ENCODE results near the gene LPCAT3. TPM values are rescaled to one million over a fixed set of nuclear protein-coding genes. Genes with fewer than 3 reads are reported as not detected.

Gene LPCAT3
- total and polyA plus RNA-seq, 2 of the 13 experiments (the other 11 are each of a cell fraction or from before 2014, with no cell fraction given), result 44.5 to 64.3 TPM

GRCh38 chr12:6935371-6936193, 82.7 kb downstream of the LPCAT3 start (continued):
- TF ChIP-seq ATF5 (CRISPR knock-in tag; IDR thresholded peaks at IDR 0.05; ENCODE audit: low read depth) (no peak), ZNF337 (CRISPR knock-in tag; IDR thresholded peaks at IDR 0.05; ENCODE audit: borderline replicate concordance, low read depth) (no peak), ZNF274 (CRISPR knock-in tag; IDR thresholded peaks at IDR 0.05) (no peak), ZBTB40 (IDR thresholded peaks at IDR 0.05) (no peak), ZBTB40 (CRISPR knock-in tag; IDR thresholded peaks at IDR 0.05) (no peak), FOXM1 (CRISPR knock-in tag; IDR thresholded peaks at IDR 0.05) (no peak), ZBTB43 (CRISPR knock-in tag; conservative IDR thresholded peaks at IDR 0.05) (no peak), ZNF704 (CRISPR knock-in tag; IDR thresholded peaks at IDR 0.05; ENCODE audit: borderline replicate concordance) (no peak), ZNF740 (CRISPR knock-in tag; IDR thresholded peaks at IDR 0.05) (no peak)

Measured in HepG2 (cell line).